GM18511 (cell line): ENCODE measurements around the gene COG2.
"Not testable (repeated sequence)": the region's sequence is repeated elsewhere in the genome, so short reads cannot be mapped to it uniquely, and the experiment has no call there.

ENCODE experiments used
- ATAC-seq: cut with Tn5 transposase; IDR thresholded peaks from one replicate; pipeline ENCODE4 v1.9.1; 2021; ENCODE audit warnings: mild to moderate bottlenecking, moderate library complexity; ENCODE audit not compliant: unreplicated experiment

Gene COG2, protein sequence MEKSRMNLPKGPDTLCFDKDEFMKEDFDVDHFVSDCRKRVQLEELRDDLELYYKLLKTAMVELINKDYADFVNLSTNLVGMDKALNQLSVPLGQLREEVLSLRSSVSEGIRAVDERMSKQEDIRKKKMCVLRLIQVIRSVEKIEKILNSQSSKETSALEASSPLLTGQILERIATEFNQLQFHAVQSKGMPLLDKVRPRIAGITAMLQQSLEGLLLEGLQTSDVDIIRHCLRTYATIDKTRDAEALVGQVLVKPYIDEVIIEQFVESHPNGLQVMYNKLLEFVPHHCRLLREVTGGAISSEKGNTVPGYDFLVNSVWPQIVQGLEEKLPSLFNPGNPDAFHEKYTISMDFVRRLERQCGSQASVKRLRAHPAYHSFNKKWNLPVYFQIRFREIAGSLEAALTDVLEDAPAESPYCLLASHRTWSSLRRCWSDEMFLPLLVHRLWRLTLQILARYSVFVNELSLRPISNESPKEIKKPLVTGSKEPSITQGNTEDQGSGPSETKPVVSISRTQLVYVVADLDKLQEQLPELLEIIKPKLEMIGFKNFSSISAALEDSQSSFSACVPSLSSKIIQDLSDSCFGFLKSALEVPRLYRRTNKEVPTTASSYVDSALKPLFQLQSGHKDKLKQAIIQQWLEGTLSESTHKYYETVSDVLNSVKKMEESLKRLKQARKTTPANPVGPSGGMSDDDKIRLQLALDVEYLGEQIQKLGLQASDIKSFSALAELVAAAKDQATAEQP

DNA sequence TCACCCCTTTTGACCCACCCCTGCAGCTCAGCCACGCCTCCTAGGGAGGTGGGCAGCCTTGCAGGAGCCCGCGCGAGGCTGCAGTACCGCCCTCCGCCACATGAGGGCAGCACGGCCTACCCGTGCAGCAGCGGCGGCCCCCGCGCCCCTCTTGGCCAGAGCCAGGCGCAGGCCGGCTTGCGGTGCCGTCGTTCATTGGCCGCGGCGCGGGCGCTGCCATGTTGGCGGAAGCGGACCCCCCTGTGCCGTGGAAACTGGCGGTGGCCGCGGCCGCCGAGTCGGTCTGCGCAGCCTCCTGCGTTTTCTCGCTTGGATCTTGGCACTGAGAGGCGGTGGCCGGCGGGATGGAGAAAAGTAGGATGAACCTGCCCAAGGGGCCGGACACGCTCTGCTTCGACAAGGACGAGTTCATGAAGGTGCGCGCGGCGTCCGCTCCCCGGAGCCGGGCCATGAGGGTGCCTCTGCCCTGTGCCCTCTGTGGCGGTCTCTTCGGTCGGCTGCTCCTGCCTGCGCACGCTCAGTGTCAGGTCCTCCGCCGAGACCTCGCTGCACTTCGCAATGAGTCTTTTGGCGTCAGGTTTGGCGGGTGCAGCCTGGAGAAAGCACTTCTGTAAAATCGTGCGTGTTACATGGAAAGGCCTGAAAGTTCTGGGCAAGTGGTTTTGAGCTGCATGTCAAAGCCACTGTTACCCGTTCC, at the start of gene COG2:
Gene COG2 (plus strand): TSS at position 219 of the 697 bp plus-strand sequence. CDS start 126 bp downstream, at position 345.
- ATAC-seq: peak; percentile 97

DNA sequence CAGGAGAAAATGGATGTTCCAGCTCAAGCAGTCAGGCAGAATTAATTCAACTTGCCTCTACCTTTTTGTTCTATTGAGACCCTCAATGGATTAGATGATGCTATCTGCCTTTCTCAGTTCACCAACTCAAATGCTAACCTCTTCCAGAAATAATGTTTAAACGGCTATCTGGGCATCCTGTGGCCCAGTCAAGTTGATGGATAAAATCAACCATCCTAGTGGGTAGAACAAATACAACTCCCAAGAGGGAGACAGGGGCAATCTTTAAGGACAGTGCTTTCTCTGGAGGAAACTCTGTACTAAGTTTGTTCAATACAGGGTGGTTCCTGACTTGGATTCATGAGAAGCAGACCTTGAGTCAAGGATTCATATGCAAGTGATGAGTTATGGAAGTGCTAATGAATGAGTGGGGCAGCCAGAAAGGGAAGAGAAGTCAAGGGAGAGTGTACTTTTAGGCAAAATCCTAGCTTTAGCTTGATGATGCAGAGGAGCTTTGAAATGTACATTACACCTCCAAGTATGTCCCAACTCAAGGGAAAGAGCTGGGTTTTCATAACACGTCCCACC, 49.4 kb upstream of the COG2 start:
- ATAC-seq: no peak

- ATAC-seq: no peak
Measured at GRCh38 chr1:230594214-230594773, 48.0 kb upstream of the COG2 start.

DNA sequence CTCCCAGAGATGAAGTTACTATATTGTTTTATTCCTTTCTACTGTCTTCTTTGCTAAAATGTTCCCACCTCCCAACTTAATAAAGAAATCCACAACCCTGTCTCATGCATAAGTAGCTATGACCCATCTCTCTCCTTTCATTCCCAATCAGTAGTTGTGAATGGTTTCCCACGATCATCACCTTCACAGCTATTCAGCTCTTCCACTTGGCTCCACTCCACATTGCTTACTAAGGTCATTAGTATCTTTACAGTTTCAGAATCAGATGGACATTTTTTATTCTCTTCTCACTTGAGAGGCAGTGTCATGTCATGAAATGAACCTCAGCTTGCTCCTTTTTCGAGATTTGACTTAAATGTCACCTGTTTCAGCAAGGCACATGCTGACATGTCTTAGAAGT, 47.1 kb upstream of the COG2 start:
- ATAC-seq: no peak

DNA sequence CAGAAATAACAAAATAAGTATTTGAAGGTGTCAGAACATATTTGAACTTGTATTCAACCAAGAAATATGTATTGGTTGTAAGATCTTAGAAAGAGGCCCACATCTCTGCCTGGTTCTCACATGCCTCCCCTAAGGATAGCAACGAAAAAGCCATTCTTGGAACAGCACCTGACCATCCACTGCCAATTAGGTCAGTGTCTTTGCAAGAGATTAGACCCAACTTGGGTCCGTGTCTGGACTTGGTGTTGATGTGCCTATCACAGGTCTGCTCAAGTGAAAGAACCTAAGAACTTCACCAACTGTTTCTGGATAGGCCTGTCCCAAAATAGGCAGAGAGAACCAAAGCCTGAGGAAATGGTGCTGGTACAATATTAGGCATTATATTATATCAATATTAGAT, 46.0 kb upstream of the COG2 start:
- ATAC-seq: no peak

- ATAC-seq: no peak
Measured at GRCh38 chr1:230598745-230599144, 43.5 kb upstream of the COG2 start.

- no peak for ATAC-seq
Measured at GRCh38 chr1:230599926-230600656, 42.2 kb upstream of the COG2 start.

DNA sequence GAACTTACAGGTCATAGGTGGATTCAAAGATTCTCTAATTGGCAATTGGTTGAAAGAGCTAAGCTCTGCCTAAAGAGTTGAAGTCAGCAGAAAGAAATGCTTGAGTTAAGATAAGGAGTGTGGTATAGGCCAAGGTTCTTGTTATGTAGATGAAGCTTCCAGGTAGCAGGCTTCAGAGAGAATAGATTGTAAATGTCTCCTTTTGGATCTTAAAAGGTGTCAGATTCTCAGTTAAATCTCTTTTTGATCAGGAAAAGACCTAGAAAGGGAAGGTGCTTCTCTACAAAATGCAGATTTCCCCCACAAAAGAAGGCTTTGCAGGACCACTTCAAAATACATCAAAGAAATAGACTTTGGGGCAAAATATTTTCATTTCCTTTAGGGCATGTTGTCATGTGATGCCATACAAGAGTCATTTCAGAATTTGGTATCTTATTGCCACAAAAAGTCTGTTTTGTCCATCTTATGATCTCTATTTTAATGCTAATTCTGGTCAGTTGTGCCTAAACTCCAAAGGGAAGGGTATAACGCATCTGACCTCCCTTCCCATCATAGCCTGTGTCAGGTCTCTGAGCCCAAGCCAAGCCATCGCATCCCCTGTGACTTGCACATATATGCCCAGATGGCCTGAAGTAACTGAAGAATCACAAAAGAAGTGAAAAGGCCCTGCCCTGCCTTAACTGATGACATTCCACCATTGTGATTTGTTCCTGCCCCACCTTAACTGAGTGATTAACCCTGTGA, 41.5 kb upstream of the COG2 start:
- not testable (repeated sequence) for ATAC-seq

- ATAC-seq: no peak
Measured at GRCh38 chr1:230609208-230609607, 33.1 kb upstream of the COG2 start.

GRCh38 chr1:230610589-230610988, 31.7 kb upstream of the COG2 start:
- ATAC-seq: no peak

GRCh38 chr1:230611128-230611877, 31.0 kb upstream of the COG2 start:
- ATAC-seq: no peak

DNA sequence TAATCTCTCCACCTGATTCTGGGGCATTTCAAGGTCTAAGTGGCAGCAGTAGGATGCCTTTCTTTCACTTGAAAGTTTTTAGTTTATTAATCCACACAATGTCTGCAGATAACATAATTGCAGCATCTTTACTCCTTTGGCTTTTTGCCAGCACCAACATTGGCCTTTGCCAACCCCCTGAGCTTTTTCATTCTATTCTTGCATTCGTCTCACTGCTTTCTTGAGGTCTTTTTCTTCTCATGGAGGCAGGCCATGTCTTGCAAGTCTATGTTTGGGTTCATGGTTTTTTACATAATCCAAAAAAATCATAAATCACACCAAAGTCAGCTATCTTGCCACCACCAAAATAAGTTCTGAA, 30.4 kb upstream of the COG2 start:
- ATAC-seq: no peak

- no peak for ATAC-seq
Measured at GRCh38 chr1:230612651-230613050, 29.6 kb upstream of the COG2 start.

- ATAC-seq: no peak
Measured at GRCh38 chr1:230614121-230614520, 28.2 kb upstream of the COG2 start.

DNA sequence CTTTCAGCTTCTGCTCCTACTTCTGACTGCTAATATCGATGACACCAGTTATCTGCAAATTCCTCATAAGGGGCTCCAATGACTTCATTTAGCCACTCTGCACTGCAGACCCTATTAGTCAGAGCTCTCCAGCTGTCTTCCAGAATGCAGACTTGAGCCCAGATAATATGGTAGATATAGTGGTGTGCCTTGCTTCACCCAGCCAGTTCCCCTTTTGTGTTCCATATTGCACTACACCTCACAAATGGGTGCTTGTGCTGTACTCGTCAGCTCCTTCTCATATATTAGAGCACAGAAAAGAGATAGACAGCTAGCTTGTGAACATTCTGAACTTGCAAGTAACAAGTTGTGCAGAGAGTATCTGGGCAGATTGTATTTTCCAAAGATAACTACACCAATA, 23.7 kb upstream of the COG2 start:
- no peak for ATAC-seq

DNA sequence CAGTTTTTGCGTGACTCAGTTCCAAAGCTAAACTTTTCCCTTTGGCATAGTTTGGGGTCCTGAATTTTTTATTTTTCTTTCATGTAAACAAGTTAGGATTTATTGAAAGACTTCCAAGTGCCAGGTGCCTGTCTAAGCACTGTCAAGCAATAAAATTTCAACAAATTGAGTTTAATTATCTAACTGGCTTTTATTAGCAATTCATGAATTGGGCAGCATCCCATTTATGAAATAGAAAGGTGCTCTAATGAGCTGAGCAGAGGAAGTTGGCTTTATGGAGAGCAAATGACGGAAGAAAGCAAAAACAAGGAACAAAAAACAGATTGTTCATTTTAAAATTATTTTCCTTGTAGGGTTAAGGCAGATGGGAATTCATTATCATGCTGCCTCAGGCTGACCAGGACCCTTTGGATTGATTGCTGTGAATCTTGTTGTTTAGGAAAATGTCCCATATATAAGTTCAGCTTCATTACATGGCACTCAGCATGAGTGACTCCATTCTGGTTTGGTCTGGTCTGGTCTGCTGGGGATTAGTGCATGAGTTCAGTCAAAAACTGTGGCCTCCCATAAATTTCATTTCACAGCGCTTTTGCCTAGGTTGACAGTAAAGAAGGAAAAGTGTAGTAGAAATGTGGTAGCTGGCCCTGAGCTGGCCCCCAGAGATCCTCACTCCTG, 21.5 kb upstream of the COG2 start:
- no peak for ATAC-seq

DNA sequence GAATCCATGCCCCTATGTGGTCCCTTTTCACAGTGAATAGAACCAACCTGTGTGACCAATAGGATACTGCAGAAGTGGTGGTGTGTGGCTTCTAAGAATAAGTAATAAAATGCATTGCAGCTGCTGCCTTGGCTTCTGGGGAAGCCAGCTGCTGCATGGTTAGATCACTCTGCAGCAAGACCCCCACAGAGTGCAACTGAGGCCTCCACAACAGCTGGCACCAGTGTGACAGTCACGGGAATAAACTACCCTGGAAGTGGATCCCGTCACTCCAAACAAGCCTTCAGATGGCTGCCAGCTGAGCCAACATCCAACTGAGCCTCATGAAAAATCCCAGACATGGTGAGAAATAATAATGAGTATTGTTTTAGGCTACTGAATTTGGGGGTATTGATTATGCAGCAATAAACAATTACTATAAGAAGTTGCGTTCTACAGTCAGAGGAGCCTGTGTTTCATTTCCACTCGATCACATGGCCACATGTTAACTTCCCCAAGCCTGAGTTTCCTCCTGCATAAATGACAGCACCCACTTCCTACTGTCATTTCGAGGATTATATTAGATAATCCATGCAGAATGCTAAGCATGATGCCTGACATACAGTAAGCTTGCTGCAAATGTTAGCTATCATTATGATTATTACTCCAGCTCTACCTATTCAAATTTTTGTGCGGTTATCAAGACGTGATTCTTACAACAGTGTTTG, 20.8 kb upstream of the COG2 start:
- no peak for ATAC-seq

DNA sequence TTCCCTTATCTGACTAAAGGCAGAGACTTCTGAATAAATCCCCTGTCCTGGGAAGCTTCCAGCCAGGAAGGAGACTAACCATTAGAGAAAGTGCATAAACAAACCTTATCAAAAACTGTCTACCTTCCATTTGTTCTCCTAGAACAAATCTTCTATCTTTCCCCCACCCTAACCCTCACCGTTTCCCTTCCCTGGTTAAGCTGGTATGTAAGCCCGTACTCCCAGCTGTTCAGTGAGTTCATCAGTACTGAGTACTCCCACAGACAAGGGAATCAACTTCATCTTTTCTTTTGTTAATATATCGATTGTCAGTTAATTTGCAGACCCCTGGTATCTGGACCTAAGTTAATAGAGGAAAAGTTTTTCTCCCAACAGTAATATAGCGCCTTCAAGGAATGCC, 20.1 kb upstream of the COG2 start:
- no peak for ATAC-seq
